Measurements from ENCODE around the gene ZNF777. TPM values are rescaled to one million over a fixed set of nuclear protein-coding genes. Genes with fewer than 3 reads are reported as not detected.

Gene ZNF777
- total and polyA plus RNA-seq, 12 donors: 6.1 to 9.1 (median 7.7) TPM

DNA sequence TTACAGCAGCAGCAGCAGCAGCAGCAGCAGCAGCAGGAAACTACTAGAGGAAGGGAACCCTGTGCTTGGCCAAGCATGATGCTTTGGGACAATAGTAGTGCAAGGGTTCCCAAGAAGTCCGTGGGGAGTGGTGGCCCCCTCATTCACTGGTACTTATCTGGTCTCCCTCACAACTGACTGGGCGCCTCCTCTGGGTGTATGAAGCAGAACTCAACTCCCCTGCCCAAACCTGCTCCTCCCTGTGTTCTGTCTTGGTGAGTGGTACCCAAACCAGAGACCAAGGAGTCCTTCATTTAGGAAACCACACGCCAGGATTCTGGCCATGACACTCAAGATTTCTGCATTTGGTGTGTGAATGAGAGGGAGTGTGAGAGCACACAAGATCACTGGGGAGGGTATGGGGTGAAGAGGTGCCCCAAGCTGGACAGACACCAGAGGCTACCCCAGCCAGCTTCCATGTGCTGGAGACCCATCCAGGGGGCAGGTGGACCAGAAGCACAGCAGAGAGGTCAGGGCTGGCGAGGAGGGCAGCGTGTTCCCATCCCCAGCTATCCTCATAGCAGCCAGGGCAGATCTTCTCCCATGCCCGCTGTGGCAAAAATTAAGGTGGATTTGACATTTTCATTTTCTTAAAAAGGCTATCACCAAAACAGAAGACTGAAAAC lies 10.6 kb upstream of the ZNF777 start:
- no peak for TF ChIP-seq CTCF (IDR thresholded peaks at IDR 0.05)
- Histone ChIP-seq H3K9me3 (peaks cover 0 to 5% (median 0%) of the 10 kb centered on the region in 11 donors), H3K27me3 (no peaks in the 10 kb centered on the region), H3K4me3 (no peak overlapping the region), H3K4me1 (no peaks in the 10 kb centered on the region), H3K36me3 (peaks cover 3 to 56% (median 37%) of the 10 kb centered on the region in 9 donors), H3K27ac (no peak overlapping the region)
- ATAC-seq (no peak), DNase-seq (no peak)
- intact Hi-C loops (cut with DNase I): no loop called here
- 97 to 98% methylated on average over 6 of the region's 6 CpGs for WGBS, 2 donors

- no peak for ATAC-seq
- peaks cover under 1 to 40% (median 23%) of the 10 kb centered on the region in 9 donors for H3K36me3 ChIP-seq
These were observed 8.9 kb upstream of the ZNF777 start for GRCh38 chr7:149469806-149470205.

GRCh38 chr7:149468208-149468607 lies 7.3 kb upstream of the ZNF777 start:
- 71 to 78% methylated on average over 5 of the region's 5 CpGs for WGBS, 2 donors
- Histone ChIP-seq H3K27me3 (peaks cover 0 to under 1% (median 0%) of the 10 kb centered on the region in 7 donors), H3K36me3 (peaks cover 0 to 24% (median 11%) of the 10 kb centered on the region in 9 donors), H3K4me3 (no peak overlapping the region), H3K4me1 (no peaks in the 10 kb centered on the region), H3K9me3 (peaks cover 0 to 5% (median 0%) of the 10 kb centered on the region in 11 donors), H3K27ac (no peak overlapping the region)
- TF ChIP-seq CTCF (IDR thresholded peaks at IDR 0.05): no peak
- ATAC-seq (no peak), DNase-seq (no peak)
- intact Hi-C loops (cut with DNase I): no loop called here

More at GRCh38 chr7:149469806-149470205, 8.9 kb upstream of the ZNF777 start:
- TF ChIP-seq CTCF (IDR thresholded peaks at IDR 0.05): no peak
- no peak overlapping the region for H3K27ac ChIP-seq
- DNase-seq: no peak
- no peak overlapping the region for H3K4me3 ChIP-seq
- H3K27me3 ChIP-seq: no peaks in the 10 kb centered on the region
- WGBS, 2 donors: 90 to 93% methylated on average over 8 of the region's 8 CpGs
- peaks cover 0 to 5% (median 0%) of the 10 kb centered on the region in 11 donors for H3K9me3 ChIP-seq
- no peaks in the 10 kb centered on the region for H3K4me1 ChIP-seq
- intact Hi-C loops (cut with DNase I): no loop called here

GRCh38 chr7:149467321-149467859 lies 6.5 kb upstream of the ZNF777 start:
- H3K27me3 ChIP-seq: peaks cover 0 to 6% (median 0%) of the 10 kb centered on the region in 7 donors
- no peak for TF ChIP-seq CTCF (IDR thresholded peaks at IDR 0.05)
- no peak overlapping the region for H3K27ac ChIP-seq

More at GRCh38 chr7:149467321-149467859, 6.5 kb upstream of the ZNF777 start:
- intact Hi-C loops (cut with DNase I): no loop called here
- Histone ChIP-seq H3K4me3 (no peak overlapping the region), H3K4me1 (no peaks in the 10 kb centered on the region), H3K9me3 (peaks cover 0 to 5% (median 0%) of the 10 kb centered on the region in 11 donors), H3K36me3 (peaks cover 0 to 15% (median 3%) of the 10 kb centered on the region in 9 donors)
- no peak for ATAC-seq
- no peak for DNase-seq
- whole genome bisulfite sequencing, 2 donors: 82 to 92% methylated on average over 1 of the region's 1 CpG
